HepG2 (cell line): ENCODE data around the gene ZNF442. TPM values are rescaled to one million over a fixed set of nuclear protein-coding genes. Genes with fewer than 3 reads are reported as not detected.
A peak's percentile ranks its signal among the peaks of the same experiment; 100 is the strongest.

Source experiments
- AHR ChIP-seq: IDR thresholded peaks from 2 replicates; pipeline ENCODE4 v1.6.1; 2018; ENCODE audit warnings: missing genetic modification reagents, missing compliant biosample characterization
- CBFB ChIP-seq: sonication (generic); formaldehyde crosslinking; IDR thresholded peaks from 2 replicates; pipeline ENCODE4 v1.4.0; 2020; ENCODE audit warnings: missing genetic modification reagents
- MBD4 ChIP-seq: IDR thresholded peaks from 2 replicates; pipeline ENCODE4 v1.6.1; 2012; ENCODE audit warnings: low read length, inconsistent platforms, borderline replicate concordance
- NFKB2 ChIP-seq: sonication (generic); formaldehyde crosslinking; IDR thresholded peaks from 2 replicates; pipeline ENCODE4 v1.4.0; 2020; ENCODE audit warnings: missing genetic modification reagents, borderline replicate concordance
- POGK ChIP-seq: sonication (generic); formaldehyde crosslinking; conservative IDR thresholded peaks from 2 replicates; pipeline ENCODE4 v1.8.0; 2022; ENCODE audit warnings: mild to moderate bottlenecking, moderate library complexity, missing genetic modification reagents
- RARA ChIP-seq: IDR thresholded peaks from 2 replicates; pipeline ENCODE4 v1.6.1; 2016; ENCODE audit warnings: missing genetic modification reagents, missing compliant biosample characterization
- TGIF2 ChIP-seq: IDR thresholded peaks from 2 replicates; pipeline ENCODE4 v1.6.1; 2016; ENCODE audit warnings: control low read depth, missing compliant biosample characterization
- YEATS2 ChIP-seq: sonication (generic); formaldehyde crosslinking; IDR thresholded peaks from 2 replicates; pipeline ENCODE4 v1.4.0; 2020; ENCODE audit warnings: missing genetic modification reagents, borderline replicate concordance
- ZNF260 ChIP-seq: sonication (generic); formaldehyde crosslinking; IDR thresholded peaks from 2 replicates; pipeline ENCODE4 v1.4.0; 2020; ENCODE audit warnings: missing genetic modification reagents, low read depth, mild to moderate bottlenecking, borderline replicate concordance
- ZNF460 ChIP-seq: sonication (generic); formaldehyde crosslinking; IDR thresholded peaks from 2 replicates; pipeline ENCODE4 v1.5.1; 2020; ENCODE audit warnings: missing genetic modification reagents, mild to moderate bottlenecking, borderline replicate concordance
- ZNF674 ChIP-seq: sonication (generic); formaldehyde crosslinking; IDR thresholded peaks from 2 replicates; pipeline ENCODE4 v1.5.0; 2020; ENCODE audit warnings: low read depth, mild to moderate bottlenecking, missing genetic modification reagents
- polyA plus RNA-seq, 8 experiments: library from polyadenylated mRNA; depleted of rRNA in 3 of 8; stranded (reverse) in 7 of 8; unstranded in 1 of 8; fragments of >200 nt; fragmentation: Illumina TruSeq in 4 of 8; extraction: Trizol in 4 of 8; gene quantifications; 2 replicates each; pipeline versions ENCODE4 v1.2.1 to v1.2.3, GENCODE V29; 2011 to 2016; ENCODE audit warnings: low read depth in 4 of 8, missing spikeins in 1 of 8, mixed read lengths in 1 of 8; ENCODE audit not compliant: insufficient read depth in 1 of 8
- total RNA-seq, 5 experiments: library from RNA; depleted of rRNA; stranded (reverse); fragments of >200 nt; fragmentation: Illumina TruSeq; extraction: Trizol; gene quantifications; 2 replicates each; pipeline ENCODE4 v1.2.3, GENCODE V29; 2016; ENCODE audit warnings: low read depth in 1 of 5
- TF ChIP-seq, protein P1 (sequence below): sonication (generic); formaldehyde crosslinking; IDR thresholded peaks from 2 replicates; pipeline ENCODE4 v1.5.0; 2020; ENCODE audit warnings: mild to moderate bottlenecking, low read depth, missing genetic modification reagents, borderline replicate concordance
- TF ChIP-seq, protein P2 (sequence below): sonication (generic); formaldehyde crosslinking; IDR thresholded peaks from 2 replicates; pipeline ENCODE4 v1.8.1; 2023; ENCODE audit warnings: mild to moderate bottlenecking, missing genetic modification reagents
- TF ChIP-seq, protein P3 (sequence below): sonication (generic); formaldehyde crosslinking; IDR thresholded peaks from 2 replicates; pipeline ENCODE4 v1.8.1; 2023; ENCODE audit warnings: mild to moderate bottlenecking, moderate library complexity, missing genetic modification reagents
- TF ChIP-seq, protein P4 (sequence below): sonication (generic); formaldehyde crosslinking; IDR thresholded peaks from 2 replicates; pipeline ENCODE4 v1.5.0; 2020; ENCODE audit warnings: mild to moderate bottlenecking, missing genetic modification reagents, borderline replicate concordance

ZNF442 gene
- total and polyA plus RNA-seq, 2 of the 13 experiments (the other 11 are each of a cell fraction or from before 2014, with no cell fraction given) = 1.0 to 6.0 TPM

DNA sequence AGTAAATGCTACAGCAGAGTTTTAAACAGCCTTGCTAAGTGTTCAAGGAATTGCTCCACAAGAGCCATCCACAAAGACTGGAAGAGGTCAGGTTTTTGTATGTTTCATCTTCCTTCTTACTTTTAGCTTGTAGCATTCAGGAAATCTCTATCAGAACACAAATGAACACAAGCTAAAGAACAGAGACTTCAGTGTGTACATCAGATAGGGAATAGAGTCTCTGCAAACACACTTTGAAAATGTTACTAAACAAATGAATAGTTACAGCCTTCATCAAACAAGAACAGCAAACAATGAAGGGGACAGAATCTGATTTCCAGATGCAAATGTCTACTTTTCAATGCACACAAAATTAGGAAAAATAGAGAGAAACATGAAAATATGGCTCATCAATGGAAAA lies 39.8 kb downstream of the ZNF442 start (continued):
- TF ChIP-seq POGK (CRISPR knock-in tag) (no peak), TGIF2 (CRISPR knock-in tag) (no peak), YEATS2 (no peak), AHR (no peak), ZNF460 (CRISPR knock-in tag) (no peak), RARA (peak; percentile 65), ZNF674 (CRISPR knock-in tag) (no peak), ZNF260 (CRISPR knock-in tag) (no peak), CBFB (no peak), MBD4 (no peak; the same call in 1 of the 2 replicates), NFKB2 (CRISPR knock-in tag) (no peak)
- TF ChIP-seq, protein P1, sequence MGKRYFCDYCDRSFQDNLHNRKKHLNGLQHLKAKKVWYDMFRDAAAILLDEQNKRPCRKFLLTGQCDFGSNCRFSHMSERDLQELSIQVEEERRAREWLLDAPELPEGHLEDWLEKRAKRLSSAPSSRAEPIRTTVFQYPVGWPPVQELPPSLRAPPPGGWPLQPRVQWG (CRISPR knock-in tag) = no peak
- TF ChIP-seq, protein P2, sequence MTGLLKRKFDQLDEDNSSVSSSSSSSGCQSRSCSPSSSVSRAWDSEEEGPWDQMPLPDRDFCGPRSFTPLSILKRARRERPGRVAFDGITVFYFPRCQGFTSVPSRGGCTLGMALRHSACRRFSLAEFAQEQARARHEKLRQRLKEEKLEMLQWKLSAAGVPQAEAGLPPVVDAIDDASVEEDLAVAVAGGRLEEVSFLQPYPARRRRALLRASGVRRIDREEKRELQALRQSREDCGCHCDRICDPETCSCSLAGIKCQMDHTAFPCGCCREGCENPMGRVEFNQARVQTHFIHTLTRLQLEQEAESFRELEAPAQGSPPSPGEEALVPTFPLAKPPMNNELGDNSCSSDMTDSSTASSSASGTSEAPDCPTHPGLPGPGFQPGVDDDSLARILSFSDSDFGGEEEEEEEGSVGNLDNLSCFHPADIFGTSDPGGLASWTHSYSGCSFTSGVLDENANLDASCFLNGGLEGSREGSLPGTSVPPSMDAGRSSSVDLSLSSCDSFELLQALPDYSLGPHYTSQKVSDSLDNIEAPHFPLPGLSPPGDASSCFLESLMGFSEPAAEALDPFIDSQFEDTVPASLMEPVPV = no peak
- TF ChIP-seq, protein P3, sequence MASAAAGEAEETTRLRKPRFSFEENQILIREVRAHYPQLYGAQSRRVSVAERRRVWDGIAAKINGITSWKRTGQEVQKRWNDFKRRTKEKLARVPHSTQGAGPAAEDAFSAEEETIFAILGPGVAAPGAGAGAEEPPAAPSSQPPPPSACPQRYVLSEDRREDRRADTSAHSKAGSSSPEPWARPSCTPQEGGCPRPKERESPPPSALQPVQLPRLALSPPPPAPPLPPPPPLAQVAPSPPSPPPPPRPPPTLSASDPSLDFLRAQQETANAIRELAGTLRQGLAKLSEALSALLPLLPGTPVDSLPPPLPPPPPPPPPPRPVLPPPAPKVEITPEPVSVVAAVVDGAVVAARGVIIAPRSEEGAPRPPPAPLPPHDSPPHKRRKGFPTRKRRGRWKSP (CRISPR knock-in tag) = no peak
- TF ChIP-seq, protein P4, sequence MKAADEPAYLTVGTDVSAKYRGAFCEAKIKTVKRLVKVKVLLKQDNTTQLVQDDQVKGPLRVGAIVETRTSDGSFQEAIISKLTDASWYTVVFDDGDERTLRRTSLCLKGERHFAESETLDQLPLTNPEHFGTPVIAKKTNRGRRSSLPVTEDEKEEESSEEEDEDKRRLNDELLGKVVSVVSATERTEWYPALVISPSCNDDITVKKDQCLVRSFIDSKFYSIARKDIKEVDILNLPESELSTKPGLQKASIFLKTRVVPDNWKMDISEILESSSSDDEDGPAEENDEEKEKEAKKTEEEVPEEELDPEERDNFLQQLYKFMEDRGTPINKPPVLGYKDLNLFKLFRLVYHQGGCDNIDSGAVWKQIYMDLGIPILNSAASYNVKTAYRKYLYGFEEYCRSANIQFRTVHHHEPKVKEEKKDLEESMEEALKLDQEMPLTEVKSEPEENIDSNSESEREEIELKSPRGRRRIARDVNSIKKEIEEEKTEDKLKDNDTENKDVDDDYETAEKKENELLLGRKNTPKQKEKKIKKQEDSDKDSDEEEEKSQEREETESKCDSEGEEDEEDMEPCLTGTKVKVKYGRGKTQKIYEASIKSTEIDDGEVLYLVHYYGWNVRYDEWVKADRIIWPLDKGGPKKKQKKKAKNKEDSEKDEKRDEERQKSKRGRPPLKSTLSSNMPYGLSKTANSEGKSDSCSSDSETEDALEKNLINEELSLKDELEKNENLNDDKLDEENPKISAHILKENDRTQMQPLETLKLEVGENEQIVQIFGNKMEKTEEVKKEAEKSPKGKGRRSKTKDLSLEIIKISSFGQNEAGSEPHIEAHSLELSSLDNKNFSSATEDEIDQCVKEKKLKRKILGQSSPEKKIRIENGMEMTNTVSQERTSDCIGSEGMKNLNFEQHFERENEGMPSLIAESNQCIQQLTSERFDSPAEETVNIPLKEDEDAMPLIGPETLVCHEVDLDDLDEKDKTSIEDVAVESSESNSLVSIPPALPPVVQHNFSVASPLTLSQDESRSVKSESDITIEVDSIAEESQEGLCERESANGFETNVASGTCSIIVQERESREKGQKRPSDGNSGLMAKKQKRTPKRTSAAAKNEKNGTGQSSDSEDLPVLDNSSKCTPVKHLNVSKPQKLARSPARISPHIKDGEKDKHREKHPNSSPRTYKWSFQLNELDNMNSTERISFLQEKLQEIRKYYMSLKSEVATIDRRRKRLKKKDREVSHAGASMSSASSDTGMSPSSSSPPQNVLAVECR (CRISPR knock-in tag) = no peak
